Measurements from ENCODE around the gene SP100.
"Not testable (repeated sequence)": the region's sequence is repeated elsewhere in the genome, so short reads cannot be mapped to it uniquely, and the experiment has no call there.

The SP100 gene

DNA sequence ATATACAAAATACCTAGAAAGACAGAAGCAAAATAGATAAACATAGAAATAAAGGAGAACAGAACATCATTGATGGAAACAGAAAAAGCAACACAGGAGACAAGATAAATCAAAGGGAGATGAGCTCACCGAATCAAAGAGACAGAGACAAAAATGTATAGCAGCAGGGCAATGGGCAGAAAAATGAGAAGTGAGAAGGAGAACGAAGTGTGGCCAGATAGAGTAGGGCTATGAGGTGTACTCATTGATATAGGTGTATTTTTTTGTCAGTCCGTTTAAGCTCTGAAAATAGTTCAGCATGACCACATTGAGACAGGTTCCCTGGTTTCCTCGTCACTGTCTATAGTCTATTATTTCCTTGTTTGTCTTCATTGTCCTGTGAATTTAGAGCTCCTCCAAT, 55.1 kb downstream of the SP100 start:
- DNase-seq: no peak

DNA sequence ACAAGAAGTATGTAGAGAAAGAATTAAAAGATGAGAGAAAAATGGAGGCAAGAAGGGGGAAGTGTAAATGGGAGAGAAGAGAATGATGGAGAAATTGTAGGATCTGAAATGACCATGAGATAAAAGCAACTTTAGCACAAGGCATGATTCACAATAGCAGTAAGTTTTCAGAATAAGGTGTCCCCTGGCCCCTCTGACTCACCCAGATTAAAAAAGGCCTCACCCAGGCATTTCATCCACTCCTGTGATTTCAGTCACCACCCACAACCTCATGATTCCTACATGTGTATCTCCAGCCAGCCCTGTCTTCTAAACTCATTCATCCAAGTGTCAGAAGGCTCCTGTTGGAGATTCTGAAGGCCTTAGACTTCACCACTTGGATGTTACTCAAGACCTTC, 56.6 kb downstream of the SP100 start:
- DNase-seq: no peak

DNA sequence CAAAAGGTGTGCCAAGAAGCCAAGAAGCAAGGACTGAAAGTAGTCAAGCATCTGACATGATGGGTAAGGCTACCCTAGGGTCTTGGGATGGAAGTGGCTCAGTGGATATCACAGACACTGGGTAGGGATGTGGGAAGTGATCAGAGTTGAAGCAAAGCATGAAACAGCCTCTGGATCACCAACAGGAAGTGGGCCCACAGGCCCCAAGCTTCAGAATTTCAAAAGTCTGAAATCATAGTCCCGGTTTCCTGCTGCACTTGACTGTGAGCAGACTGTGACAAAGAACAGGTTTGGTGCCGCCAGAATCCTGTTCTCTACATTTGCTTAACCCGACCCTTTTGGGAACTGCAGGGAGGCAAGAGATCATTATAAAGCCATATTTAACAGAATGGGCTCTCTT, 57.4 kb downstream of the SP100 start:
- no peak for DNase-seq

- DNase-seq: no peak
These were observed 59.1 kb downstream of the SP100 start for GRCh38 chr2:230475143-230475542.

DNA sequence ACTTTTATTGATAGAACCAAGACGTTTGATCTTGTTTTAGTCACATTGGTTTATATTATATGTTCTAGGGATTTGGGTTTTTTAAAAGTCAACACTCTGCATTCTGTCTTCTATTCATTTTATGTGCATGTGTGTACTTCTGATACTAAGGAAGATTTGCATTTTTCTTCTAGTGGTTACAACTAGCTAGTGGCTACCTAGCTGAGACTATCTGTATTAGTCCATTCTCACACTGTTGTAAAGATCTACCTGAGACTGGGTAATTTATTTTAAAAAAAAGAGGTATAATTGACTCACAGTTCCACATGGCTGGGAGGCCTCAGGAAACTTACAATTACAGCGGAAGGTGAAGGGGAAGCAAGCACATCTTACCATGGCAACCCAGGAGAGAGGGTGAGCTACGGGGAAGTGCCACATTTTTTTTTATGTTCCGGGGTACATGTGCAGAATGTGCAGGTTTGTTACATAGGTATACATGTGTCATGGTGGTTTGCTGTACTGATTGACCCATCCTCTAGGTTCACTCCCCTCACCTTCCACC, 69.9 kb downstream of the SP100 start:
- no peak for DNase-seq

DNA sequence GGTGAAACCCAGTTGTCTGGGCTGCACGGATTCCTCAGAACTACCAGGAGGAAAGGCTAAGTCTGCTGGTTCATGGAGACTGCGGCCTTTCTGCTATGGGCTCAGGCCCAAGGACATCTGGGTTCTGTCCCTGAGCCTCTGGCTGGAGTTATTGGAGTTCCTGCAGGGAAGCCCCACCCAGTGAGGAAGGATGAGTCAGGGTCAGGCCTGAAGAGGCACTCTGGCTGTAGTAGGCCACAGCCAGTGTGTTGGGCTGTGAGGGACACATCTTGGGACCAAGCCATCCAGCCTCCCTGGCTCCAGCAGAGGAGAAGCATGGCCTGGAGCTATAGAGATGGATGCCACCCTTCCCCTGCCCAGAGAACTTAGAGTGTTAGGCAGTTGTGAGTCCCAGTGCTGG, 75.2 kb downstream of the SP100 start:
- DNase-seq: not testable (repeated sequence)

DNA sequence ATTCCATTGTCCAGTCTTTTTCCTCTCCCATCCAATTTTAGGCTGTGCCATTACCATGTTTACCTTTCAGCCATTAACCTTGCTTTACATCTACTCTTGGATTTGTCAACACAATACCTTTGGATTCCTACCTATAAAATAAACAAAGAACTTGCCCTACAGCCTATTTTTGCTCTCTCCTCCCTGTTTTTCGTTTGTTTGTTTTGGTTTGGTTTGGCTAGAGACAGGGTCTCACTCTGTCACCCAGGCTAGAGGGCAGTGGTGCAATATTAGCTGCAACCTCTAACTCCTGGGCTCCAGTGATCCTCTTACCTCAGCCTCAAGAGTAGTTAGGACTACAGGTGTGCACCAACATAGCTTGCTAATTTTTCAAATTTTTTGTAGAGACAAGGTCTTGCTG, 76.1 kb downstream of the SP100 start:
- no peak for DNase-seq

- DNase-seq: no peak
These were observed 79.0 kb downstream of the SP100 start for GRCh38 chr2:230494980-230495379.

GRCh38 chr2:230496891-230497290, 80.9 kb downstream of the SP100 start:
- DNase-seq: no peak

DNA sequence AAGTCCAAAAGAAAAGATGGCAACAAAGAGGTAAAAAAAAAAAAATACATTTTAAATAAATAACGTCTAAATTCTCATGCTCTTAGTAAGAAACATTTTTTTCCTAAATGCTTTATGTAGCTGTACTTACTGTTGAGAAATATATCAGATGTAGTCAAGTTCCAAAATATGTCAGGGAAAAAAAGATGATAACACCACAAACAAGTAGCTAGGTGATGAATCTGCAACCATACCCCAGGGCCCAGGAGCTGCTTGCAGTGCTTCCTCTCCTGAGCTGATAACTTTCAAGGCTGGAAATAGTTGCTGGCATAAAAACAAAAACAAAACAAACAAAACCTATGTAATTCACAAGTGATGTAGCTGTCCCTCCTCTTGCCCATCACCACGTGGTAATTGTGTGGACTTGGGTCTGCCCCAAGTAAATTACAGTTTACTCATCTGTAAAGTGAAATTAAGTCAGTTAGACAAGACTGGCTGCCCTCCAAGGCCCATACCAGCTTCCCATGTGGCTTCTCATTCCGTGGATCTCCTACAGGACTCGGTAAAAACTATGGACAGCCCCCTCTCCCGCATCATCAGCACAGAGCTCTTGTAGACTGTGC, 82.6 kb downstream of the SP100 start:
- DNase-seq: no peak

GRCh38 chr2:230502593-230502992, 86.6 kb downstream of the SP100 start:
- DNase-seq: no peak

DNA sequence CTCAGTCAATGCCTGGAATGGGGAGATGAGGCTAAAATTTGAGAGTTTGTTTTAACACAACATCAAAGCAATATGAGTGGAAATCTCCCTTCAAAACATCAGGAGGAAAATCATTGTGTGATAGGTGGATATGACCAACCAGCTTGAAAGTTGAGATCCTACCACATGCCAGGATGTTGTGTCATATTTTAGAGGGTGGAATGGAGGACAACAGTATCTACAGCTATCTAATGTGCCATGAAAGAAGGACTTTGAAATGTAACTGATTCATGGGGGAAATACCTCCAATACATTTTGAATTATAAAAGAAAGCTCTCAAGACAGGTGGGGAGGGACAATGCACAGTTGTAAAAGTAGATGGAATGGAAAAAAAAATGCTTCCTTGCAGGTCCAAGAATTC, 87.8 kb downstream of the SP100 start:
- DNase-seq: no peak

DNA sequence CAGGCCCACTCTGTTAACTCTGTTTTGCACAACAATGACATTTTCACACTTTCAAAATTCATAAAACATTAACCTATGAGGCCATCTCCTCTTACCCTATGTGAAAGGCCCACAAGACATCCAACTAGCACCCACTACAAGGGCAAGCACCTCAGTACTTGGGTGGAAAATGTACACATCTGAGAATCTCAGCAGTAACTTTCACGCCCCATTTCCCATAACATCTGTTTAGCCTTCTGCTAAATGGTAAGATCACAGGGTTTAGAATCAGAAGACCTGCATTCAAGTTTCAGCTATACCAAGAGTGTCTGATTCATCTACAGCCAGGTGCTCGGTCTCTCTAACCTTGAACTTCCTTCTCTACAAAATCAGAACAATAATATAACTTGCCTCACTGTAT, 89.2 kb downstream of the SP100 start:
- DNase-seq: no peak

- no peak for DNase-seq
These were observed 97.2 kb downstream of the SP100 start for GRCh38 chr2:230512955-230513748.

DNA sequence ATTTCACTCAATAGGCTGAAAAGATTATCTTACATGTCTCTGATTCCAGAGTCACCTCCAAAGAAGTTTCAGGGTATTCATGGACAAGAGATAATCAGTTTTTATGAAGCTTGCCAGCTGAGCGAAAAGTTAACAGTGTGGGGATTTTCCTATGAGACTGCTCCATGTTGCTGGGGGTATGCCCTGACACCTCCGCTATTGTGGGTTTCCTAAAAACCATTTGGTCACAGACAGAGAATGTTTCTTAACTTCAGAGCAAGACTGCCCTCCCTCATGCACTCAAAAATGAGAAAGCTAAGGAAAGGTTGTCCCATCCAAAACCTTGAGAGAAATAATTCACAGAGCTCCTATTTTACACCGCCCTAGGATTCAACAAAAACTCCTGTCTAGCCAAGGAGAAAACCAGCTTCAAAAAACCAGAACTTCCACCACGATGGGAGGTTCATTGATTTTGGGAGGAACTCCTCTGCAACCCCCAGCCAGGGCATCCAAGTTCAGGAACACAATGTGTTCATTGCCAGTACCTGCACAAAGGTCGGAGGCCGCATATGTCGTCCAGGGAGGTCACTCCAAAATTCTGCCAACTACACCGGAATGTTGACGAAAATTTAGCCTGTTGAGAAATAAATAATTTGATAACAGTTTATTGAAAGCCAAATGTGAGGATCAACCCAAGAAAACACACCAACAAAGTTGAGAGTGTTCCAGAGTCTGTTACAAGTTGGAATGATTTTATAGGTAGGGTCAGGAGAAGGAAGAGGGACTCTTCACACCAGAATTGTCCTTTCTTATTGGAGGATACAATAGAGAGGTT, 104.3 kb downstream of the SP100 start:
- no peak for DNase-seq

- DNase-seq: no peak
These were observed 104.8 kb downstream of the SP100 start for GRCh38 chr2:230520875-230521155.

DNA sequence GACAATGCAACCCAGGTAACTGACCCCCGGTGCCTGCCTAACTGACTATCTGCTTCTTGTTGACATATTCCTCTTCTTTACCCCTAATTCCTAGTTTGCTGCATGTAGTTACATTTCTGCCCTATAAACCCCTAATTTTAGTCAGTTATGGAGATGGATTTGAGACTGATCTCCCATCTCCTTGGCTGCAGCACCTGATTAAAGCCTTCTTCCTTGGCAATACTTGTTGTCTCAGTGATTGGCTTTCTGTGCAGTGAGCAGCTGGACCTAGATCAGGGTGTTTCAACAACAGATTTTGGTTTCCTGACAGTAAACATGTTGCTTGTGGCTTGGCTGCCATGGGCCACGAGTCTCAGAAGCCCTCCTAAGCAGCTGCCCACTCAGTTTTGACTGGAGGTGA, 105.4 kb downstream of the SP100 start:
- no peak for DNase-seq

DNA sequence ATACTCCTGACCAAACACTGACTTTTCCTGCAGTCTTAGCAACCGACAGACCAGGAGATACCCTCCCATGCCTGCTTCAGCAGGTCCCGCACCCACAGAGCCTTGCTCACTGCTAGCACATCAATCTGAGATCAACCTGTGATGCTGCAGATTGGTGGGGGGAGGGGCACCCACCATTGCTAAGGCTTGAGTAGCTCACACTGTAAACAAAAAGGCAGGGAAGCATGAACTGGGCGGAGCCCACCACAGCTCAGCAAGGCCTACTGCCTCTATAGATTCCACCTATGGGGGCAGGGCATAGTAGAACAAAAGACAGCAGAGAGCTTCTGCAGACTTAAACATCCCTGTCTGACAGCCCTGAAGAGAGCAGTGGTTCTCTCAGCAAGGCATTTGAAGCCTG, 109.7 kb downstream of the SP100 start:
- DNase-seq: no peak

- no peak for DNase-seq
These were observed 121.6 kb downstream of the SP100 start for GRCh38 chr2:230537531-230537976.

GRCh38 chr2:230540332-230540731, 124.3 kb downstream of the SP100 start:
- DNase-seq: no peak

DNA sequence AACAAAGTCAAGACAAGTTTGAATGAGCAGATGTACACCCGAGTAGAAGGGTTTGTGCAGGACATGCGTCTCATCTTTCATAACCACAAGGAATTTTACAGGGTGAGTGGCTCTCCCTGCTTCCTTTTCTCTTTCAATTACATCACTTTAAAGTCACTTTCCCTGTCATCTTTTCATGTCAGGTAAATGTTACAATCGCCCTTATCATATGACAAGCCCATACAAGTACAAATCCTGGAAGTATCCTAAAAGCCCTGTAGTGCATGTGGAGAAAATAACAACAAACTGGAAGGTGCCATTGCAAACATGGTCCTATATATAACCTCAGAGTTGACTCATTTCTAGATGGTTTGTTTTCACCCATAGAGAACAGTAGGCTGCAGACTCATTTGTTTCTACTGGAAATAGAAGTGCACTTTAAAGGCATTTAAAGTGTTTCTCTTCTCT, 126.0 kb downstream of the SP100 start:
- no peak for DNase-seq

GRCh38 chr2:230542751-230543150, 126.8 kb downstream of the SP100 start:
- no peak for DNase-seq

- DNase-seq: no peak
These were observed 136.2 kb downstream of the SP100 start for GRCh38 chr2:230552181-230552580.

- no peak for DNase-seq
These were observed 141.1 kb downstream of the SP100 start for GRCh38 chr2:230557065-230557464.
